Stimulated activated CD4-positive, alpha-beta T cell treated with anti-CD3 and anti-CD28 coated beads, Interleukin-2, amount 100 ng/mL, for 4 hours (primary cell): Measurements from ENCODE around the gene ZDHHC5.
"Not testable (repeated sequence)": the region's sequence is repeated elsewhere in the genome, so short reads cannot be mapped to it uniquely, and the experiment has no call there.

Experiments used
- DNase-seq: peaks from one replicate; pipeline ENCODE4 v3.0.0-alpha.2; 2020; ENCODE audit warnings: low read depth

The ZDHHC5 gene

DNA sequence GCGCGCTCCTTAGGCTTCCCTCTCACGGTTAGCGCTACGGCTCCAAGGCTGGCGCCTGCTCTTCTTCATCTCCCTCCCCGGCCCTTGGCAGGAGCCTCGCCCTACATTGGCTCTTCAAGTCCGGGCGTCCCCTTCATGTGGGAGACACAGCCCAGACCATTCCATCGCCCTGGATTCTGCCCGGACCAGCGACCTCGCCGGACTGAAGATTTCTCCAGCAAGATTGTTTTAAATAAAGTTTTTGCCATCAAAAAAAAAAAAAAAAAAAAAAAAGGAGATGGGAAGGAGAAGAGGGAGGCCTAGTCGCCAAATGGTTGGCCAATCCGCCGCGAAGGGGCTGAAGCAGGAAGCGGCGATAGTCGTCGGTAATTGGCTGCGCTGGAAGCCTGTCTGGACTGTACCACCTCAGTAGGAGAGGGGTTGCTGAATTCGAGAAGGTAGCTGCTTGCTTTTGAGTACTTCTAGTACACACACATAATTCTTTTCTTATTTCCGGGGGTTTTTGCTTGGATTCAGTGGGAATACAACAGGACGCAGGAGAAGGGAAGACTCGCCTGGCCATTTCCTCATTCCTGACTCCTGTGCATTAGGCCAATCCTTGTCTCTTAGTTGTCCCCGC is 688 bp upstream of the ZDHHC5 start:
- DNase-seq, result peak; percentile 93

GRCh38 chr11:57668434-57668782 is 494 bp downstream of the ZDHHC5 start:
- DNase-seq, result no peak

DNA sequence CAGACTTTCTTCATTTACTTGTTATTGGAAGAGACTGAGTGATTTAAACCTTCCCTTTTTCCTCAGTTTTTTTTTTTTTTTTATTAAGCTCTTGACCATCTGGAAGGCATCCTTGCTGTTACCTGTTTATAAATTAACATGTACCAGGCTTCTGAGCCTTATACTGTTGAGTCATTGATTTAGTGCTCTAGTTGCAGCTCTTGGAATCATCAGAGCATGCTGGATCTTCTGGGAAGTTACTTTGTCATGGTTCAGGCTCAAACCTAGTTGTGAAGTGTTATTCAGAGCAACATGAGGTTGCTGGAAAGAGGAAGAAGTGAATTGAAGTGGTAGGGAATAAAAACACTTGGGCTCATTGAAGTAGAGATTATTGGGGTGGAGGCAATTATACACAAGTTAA is 6.3 kb downstream of the ZDHHC5 start:
- DNase-seq, result no peak

- no peak for DNase-seq
Measured at GRCh38 chr11:57675176-57675941, 7.4 kb downstream of the ZDHHC5 start.

DNA sequence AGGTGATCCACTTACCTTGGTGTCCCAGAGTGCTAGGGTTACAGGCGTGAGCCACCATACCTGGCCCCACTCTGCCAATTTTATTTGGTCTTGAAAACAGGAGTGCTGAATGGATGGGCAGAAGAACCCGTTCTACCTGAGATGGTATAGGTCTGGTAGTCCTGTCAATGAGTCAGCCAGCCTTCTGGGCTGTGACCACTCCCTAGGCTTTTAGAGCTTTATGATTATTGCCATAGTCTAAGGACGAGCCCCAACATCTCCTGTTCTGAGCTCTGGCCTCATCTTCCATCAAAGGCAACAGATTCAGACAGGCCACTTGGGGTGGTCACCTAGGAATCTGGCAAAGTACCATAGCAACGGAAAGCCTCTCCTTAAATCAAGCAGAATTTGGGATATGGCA is 11.5 kb downstream of the ZDHHC5 start:
- DNase-seq, result no peak

- DNase-seq, result no peak
Measured at GRCh38 chr11:57680552-57680874, 12.6 kb downstream of the ZDHHC5 start.

DNA sequence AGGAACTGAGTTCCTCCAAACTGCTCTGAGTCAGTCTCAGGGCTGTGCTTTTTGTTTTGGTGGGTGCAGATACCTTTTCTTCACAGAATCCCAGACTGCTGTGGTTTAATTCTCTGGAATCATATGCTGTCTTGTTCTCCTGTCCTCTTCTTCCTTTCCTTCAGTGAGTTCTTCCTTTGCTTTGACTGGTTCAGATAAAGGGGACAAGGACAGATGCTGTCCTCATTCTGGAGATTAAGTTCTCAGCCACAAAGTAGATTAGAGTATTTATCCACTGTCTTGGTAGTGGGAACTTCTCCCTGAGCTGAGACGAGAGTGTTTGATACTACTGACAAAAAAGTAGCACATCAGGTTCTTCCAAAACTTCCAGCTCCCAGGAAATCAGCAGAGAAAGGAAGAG is 13.3 kb downstream of the ZDHHC5 start:
- no peak for DNase-seq

- DNase-seq, result not testable (repeated sequence)
Measured at GRCh38 chr11:57690474-57690873, 22.6 kb downstream of the ZDHHC5 start.

GRCh38 chr11:57698843-57699365 is 31.0 kb downstream of the ZDHHC5 start:
- no peak for DNase-seq

DNA sequence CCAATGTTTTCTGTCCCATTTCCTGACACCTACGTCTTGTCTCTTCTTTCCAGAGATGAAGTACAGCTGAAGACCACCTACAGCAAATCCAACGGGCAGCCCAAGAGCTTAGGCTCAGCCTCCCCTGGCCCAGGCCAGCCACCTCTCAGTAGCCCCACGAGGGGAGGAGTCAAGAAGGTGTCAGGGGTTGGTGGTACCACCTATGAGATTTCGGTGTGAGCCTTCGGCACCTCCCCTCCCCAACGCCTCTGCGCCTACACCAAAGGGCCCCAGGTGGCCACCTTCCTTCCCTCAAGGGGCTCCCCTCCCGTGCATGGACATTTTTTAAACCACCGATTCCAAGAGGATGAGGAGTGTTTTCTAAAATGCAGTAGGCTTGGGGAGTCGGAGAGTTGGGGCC is 31.9 kb downstream of the ZDHHC5 start:
- no peak for DNase-seq

DNA sequence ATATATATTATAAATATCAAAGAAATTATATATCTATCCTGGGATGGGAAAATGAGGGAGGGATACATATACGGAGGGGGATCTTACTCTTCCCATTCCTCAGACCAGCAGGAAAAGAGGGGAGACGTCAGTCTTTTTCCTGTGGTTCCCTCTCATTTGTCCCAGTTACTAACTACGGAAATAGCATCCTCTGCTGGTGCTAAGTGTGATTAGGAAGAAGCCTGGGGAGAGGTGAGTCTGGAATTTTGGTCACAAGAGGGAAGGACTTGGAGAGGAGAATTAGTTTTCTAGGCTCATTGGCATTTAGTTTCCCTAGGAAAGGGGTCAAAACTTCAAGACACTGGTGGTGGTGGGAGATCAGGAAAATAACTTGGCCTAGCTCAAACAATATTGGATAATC is 32.5 kb downstream of the ZDHHC5 start:
- no peak for DNase-seq

DNA sequence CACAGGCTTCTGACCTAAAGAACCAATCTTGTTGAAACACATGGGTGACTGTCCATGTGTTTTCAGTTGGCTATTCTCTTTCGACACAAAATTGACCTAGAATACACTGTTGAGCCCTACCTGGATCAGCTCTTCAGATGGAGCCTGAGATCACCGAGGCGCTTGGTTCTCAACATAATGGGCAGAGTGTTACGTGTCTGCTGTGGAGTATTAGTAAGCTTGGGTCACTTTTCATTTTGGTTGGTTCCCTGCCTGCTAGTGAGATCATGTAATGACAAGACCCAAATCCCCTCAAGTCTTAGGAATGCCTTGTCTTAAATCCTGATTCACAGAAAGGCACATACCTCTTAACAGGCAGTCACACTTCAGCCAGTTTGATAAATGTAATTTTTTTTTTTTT is 35.4 kb downstream of the ZDHHC5 start:
- DNase-seq, result no peak

- no peak for DNase-seq
Measured at GRCh38 chr11:57704932-57705331, 37.0 kb downstream of the ZDHHC5 start.

GRCh38 chr11:57705432-57705831 is 37.5 kb downstream of the ZDHHC5 start:
- DNase-seq, result not testable (repeated sequence)

DNA sequence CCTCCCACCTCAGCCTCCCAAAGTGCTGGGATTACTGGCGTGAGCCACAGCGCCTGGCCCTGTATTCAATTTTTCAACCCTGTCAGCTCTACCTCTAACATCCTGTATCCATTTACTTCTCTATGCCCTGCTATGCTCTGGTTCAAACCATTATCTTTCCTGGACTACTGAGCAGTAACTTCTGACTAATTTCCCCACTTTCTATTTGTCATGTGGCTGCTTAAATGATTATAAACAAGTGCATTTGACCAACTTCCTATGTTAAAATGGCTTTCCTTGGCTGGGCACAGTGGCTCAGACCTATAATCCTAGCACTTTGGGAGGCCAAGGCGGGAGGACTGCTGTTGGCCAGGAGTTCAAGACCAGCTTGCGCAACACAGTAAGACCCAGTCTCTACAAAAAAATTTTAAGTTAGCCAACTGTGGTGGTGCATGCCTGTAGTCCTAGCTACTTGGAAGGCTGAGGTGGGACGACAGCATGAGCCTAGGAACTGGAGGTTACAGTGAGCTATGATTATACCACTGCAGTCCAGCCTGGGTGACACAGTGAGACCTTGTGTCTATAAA is 42.0 kb downstream of the ZDHHC5 start:
- DNase-seq, result no peak

DNA sequence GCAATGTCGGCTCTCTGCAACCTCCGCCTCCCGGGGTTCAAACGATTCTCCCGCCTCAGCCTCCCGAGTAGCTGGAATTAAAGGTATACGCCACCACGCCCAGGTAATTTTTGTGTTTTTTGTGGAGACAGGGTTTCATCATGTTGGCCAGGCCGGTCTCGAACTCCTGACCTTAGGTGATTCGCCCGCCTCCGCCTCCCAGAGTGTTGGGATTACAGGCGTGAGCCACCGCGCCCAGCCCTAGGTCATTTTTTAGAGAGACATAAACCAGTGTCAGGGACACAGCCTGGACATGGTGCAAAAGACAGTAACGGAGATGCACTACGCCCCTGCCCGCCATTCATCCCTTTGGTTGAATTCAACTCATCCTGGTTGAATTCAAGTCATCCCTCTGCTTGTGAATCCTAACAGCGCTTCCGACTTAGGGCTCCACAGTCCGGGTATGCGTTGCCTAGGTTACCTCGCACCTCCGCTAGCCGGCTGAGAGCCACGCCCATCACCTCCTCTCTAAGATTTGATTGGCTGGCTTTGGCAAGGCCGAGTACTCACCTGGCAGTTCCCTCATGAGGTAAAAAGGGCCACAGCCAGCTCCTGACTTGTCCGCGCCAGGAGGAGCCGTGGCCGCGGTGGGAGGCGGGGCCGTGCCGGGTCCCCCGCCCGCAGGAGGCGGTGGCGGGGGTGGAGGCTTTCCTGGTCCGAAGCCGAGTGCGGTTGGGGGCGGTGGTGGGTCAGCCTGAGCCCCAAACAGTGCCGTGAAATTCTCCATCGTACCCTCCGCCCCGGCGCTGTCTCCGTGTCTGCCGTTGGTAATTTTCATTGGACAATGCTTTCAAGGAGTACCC is 43.7 kb downstream of the ZDHHC5 start, which contains the start of gene MED19:
MED19 (minus strand) TSS at position 802 of the 842 bp plus-strand sequence; CDS start at position 766, 36 bp downstream.
- DNase-seq, result peak; percentile 50

- peak; percentile 84 for DNase-seq
Measured at GRCh38 chr11:57712256-57713150, 44.6 kb downstream of the ZDHHC5 start, which contains the start of gene TMX2. Gene TMX2, plus strand, starts transcription at chr11:57712593. Its CDS starts 26 bp downstream, at chr11:57712619.

DNA sequence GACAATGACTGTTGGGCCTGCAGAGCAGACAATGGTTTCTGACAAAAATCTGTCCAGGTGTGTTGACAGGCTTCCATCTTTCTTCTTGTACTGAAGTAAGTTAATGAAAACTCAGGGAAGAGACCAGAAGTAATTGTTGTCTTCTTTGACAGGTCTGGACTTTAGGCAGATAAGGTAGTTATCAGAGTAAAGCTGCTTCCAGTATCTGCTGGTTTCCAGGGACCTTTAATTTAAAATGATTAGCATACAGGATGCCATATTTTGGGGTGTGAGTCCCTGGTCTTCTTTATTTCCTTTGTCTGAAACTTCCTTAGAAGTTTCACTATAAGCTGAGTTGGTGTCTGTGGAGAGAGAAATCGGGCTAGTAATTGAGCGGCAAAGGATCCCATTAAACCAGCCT is 45.9 kb downstream of the ZDHHC5 start:
- no peak for DNase-seq

- not testable (repeated sequence) for DNase-seq
Measured at GRCh38 chr11:57716726-57717125, 48.8 kb downstream of the ZDHHC5 start.

GRCh38 chr11:57727185-57727584 is 59.3 kb downstream of the ZDHHC5 start:
- no peak for DNase-seq

GRCh38 chr11:57728829-57729228 is 60.9 kb downstream of the ZDHHC5 start:
- DNase-seq, result no peak
